Occipital lobe (tissue), 3 donors: ENCODE measurements around the gene HSD17B13. TPM values are rescaled to one million over a fixed set of nuclear protein-coding genes. Genes with fewer than 3 reads are reported as not detected.

Source experiments
- DNase-seq: peaks from one replicate; lab custom pipeline; 2025; lab: John Stamatoyannopoulos, UW
- small RNA-seq: library from RNA; depleted of rRNA; stranded (forward); fragments of <200 nt; gene quantifications from one replicate; pipeline ENCODE3, GENCODE V24; 2014
- total RNA-seq: library from RNA; depleted of rRNA; stranded (reverse); fragments of >200 nt; gene quantifications from one replicate; pipeline ENCODE4 v1.2.3, GENCODE V29; 2014

The HSD17B13 gene
- total RNA-seq, 1 donor from 2014 or later = 0.47 TPM

GRCh38 chr4:87268411-87268810 is 54.3 kb downstream of the HSD17B13 start:
- DNase-seq = no peak

DNA sequence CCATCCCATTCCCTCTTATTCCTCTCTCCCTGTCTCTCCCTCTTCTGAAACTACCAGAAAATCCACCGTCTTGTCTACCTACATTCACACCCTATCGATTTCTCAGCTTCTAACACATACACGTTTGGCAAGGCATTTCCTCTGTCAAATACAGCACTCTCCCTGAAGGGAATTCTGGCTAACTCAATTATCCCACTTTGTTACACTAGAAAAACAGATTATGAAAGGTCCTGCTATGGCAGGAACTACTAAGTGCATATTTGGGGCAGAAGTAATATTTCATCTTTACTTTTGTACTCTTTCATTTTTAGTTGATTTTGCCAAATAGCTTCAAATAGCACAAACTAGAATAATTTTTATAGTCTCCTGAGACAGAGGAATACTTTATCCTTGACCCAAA is 55.7 kb downstream of the HSD17B13 start:
- no peak for DNase-seq

GRCh38 chr4:87262886-87263285 is 59.8 kb downstream of the HSD17B13 start:
- no peak for DNase-seq

GRCh38 chr4:87260477-87260876 is 62.2 kb downstream of the HSD17B13 start:
- no peak for DNase-seq

DNA sequence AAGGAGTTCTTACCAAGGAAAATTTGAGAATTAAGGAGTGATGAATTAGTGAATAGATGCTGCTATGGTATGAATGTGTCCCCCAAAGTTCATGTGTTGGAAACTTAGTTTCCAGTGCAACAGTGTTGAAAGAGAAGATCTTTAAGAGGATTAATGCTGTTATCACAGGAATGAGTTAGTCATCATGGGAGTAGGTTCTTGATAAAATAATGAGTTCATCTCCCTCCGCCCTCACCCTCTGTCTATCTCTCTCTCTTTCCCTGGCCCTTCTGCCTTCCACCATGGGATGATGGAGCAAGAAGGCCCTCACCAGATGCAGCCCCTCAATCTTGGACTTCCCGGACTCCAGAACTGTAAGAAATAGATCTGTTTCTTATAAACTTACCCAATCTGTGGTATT is 64.0 kb downstream of the HSD17B13 start:
- DNase-seq = no peak

GRCh38 chr4:87257523-87257922 is 65.2 kb downstream of the HSD17B13 start:
- DNase-seq = no peak

DNA sequence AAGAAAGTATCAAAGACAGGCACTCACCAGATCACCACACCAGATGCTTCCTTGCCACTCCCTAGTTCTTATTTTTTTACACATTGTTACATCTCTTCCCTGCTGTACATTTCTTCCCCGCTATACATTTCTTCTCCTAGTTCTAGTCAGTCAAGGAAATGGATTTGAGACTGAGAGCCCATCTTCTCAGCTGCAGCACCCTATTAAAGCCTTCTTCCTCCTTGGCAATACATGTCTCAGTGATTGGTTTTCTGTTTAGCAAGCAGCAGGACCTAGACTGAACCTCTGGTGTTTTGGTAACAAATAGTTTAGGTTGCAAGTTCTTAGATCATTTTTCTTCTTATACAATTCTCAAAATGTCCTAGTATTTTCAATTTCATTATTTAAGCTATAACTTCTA is 66.9 kb downstream of the HSD17B13 start:
- DNase-seq = no peak

Small RNA genes lying within 50 kb of the gene (small RNA-seq; reads per million reads assigned to genes)
- gene MIR5705 = not detected

Other genes starting within 250 kb of the HSD17B13 start
- gene KLHL8, start 102.3 kb downstream of the HSD17B13 start, total RNA-seq = 175 TPM
- gene HSD17B11, start 68.3 kb upstream of the HSD17B13 start, total RNA-seq = 51.8 TPM
- gene NUDT9, start 99.7 kb upstream of the HSD17B13 start, total RNA-seq = 20.9 TPM
- gene SPARCL1, start 206.5 kb upstream of the HSD17B13 start, total RNA-seq = 54.9 TPM